ENCODE data around the gene SOX21. TPM values are rescaled to one million over a fixed set of nuclear protein-coding genes. Genes with fewer than 3 reads are reported as not detected.

The SOX21 gene
- polyA plus RNA-seq, 2 donors = 8.5 to 9.6 TPM

GRCh38 chr13:94704377-94705080, 7.8 kb downstream of the SOX21 start:
- Histone ChIP-seq H3K4me3 (ENCODE audit: low read depth in 1 of 2, low read length in 2 of 2) (no peak overlapping the region), H3K36me3 (ENCODE audit: control insufficient read depth in 2 of 2, insufficient read depth in 2 of 2, low read length in 1 of 2) (no peaks in the 10 kb centered on the region), H3K4me1 (ENCODE audit: control insufficient read depth in 2 of 2, insufficient read depth in 2 of 2, low read length in 1 of 2) (peaks cover 5 to 8% of the 10 kb centered on the region in 2 donors), H3K9me3 (ENCODE audit: control insufficient read depth in 2 of 2, insufficient read depth in 1 of 2, low read depth in 1 of 2, low read length in 1 of 2) (peaks cover 0 to 2% of the 10 kb centered on the region in 2 donors), H3K27ac (ENCODE audit: low read depth in 2 of 2, low read length in 1 of 2) (no peak overlapping the region), H3K27me3 (ENCODE audit: control insufficient read depth in 1 of 2, insufficient read depth in 2 of 2, low read length in 2 of 2) (peaks cover 0 to 17% of the 10 kb centered on the region in 2 donors)
- WGBS, 2 donors = 30 to 48% methylated on average over 24 of the region's 24 CpGs

GRCh38 chr13:94703721-94704314, 8.5 kb downstream of the SOX21 start:
- H3K4me3 ChIP-seq (ENCODE audit: low read depth in 1 of 2, low read length in 2 of 2) = no peak overlapping the region
- 32 to 45% methylated on average over 26 of the region's 26 CpGs for WGBS, 2 donors

GRCh38 chr13:94703271-94703670, 9.1 kb downstream of the SOX21 start:
- 18 to 22% methylated on average over 15 to 17 of the region's 17 CpGs for WGBS, 2 donors
- no peak overlapping the region for H3K4me3 ChIP-seq (ENCODE audit: low read depth in 1 of 2, low read length in 2 of 2)

More at GRCh38 chr13:94703721-94704314, 8.5 kb downstream of the SOX21 start:
- Histone ChIP-seq H3K36me3 (ENCODE audit: control insufficient read depth in 2 of 2, insufficient read depth in 2 of 2, low read length in 1 of 2) (no peaks in the 10 kb centered on the region), H3K4me1 (ENCODE audit: control insufficient read depth in 2 of 2, insufficient read depth in 2 of 2, low read length in 1 of 2) (peaks cover 5 to 8% of the 10 kb centered on the region in 2 donors), H3K27me3 (ENCODE audit: control insufficient read depth in 1 of 2, insufficient read depth in 2 of 2, low read length in 2 of 2) (peaks cover 0 to 17% of the 10 kb centered on the region in 2 donors), H3K27ac (ENCODE audit: low read depth in 2 of 2, low read length in 1 of 2) (no peak overlapping the region), H3K9me3 (ENCODE audit: control insufficient read depth in 2 of 2, insufficient read depth in 1 of 2, low read depth in 1 of 2, low read length in 1 of 2) (peaks cover 0 to 2% of the 10 kb centered on the region in 2 donors)

GRCh38 chr13:94702181-94703041, 9.9 kb downstream of the SOX21 start:
- Histone ChIP-seq H3K27ac (ENCODE audit: low read depth in 2 of 2, low read length in 1 of 2) (no peak overlapping the region), H3K4me3 (ENCODE audit: low read depth in 1 of 2, low read length in 2 of 2) (no peak overlapping the region), H3K4me1 (ENCODE audit: control insufficient read depth in 2 of 2, insufficient read depth in 2 of 2, low read length in 1 of 2) (peaks cover 5 to 8% of the 10 kb centered on the region in 2 donors), H3K36me3 (ENCODE audit: control insufficient read depth in 2 of 2, insufficient read depth in 2 of 2, low read length in 1 of 2) (no peaks in the 10 kb centered on the region), H3K9me3 (ENCODE audit: control insufficient read depth in 2 of 2, insufficient read depth in 1 of 2, low read depth in 1 of 2, low read length in 1 of 2) (peaks cover 0 to 2% of the 10 kb centered on the region in 2 donors), H3K27me3 (ENCODE audit: control insufficient read depth in 1 of 2, insufficient read depth in 2 of 2, low read length in 2 of 2) (peaks cover 0 to 12% of the 10 kb centered on the region in 2 donors)
- WGBS, 2 donors = 19 to 35% methylated on average over 60 of the region's 60 CpGs

More at GRCh38 chr13:94703271-94703670, 9.1 kb downstream of the SOX21 start:
- H3K27me3 ChIP-seq (ENCODE audit: control insufficient read depth in 1 of 2, insufficient read depth in 2 of 2, low read length in 2 of 2) = peaks cover 0 to 16% of the 10 kb centered on the region in 2 donors
- no peak overlapping the region for H3K27ac ChIP-seq (ENCODE audit: low read depth in 2 of 2, low read length in 1 of 2)
- H3K36me3 ChIP-seq (ENCODE audit: control insufficient read depth in 2 of 2, insufficient read depth in 2 of 2, low read length in 1 of 2) = no peaks in the 10 kb centered on the region
- H3K4me1 ChIP-seq (ENCODE audit: control insufficient read depth in 2 of 2, insufficient read depth in 2 of 2, low read length in 1 of 2) = peaks cover 5 to 8% of the 10 kb centered on the region in 2 donors
- H3K9me3 ChIP-seq (ENCODE audit: control insufficient read depth in 2 of 2, insufficient read depth in 1 of 2, low read depth in 1 of 2, low read length in 1 of 2) = peaks cover 0 to 2% of the 10 kb centered on the region in 2 donors

DNA sequence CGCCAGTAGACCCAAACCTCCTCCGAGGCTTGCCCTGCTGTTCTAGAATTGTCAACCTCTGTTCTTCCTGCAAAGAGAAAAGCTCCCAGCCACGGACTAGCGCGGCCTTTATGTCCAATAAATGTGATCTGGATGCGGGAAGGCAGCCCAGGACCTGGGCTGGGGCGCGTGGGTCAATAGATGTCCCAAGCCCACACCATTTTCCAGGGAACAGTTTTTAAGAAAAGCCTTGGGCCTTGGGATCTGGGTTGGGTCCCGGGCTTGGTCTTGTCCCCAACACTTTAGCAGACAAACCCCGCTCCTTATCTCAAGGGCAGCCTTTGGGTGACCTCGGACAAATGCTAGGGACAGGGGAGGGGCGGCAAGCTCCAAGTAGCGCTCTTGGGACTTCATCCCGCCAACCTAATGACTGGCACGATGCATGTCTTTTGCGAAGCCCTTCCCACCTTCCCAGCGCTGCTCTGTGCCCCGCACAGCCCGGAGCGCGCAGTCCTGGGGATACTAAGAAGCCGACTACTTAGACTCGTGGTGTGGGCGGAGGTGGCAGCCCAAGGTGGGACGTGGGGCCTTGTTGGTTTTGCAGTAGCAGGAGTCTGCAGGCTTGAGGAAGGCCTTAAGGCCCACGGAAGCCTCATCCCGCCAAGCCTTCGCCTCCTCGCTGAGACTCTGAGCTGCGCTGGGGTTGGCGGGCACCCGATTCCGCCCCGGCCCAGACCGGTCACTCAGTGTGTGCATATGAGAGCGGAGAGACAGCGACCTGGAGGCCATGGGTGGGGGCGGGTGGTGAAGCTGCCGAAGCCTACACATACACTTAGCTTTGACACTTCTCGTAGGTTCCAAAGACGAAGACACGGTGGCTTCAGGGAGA, 10.8 kb downstream of the SOX21 start:
- peaks cover 0 to 12% of the 10 kb centered on the region in 2 donors for H3K27me3 ChIP-seq (ENCODE audit: control insufficient read depth in 1 of 2, insufficient read depth in 2 of 2, low read length in 2 of 2)
- no peak overlapping the region for H3K27ac ChIP-seq (ENCODE audit: low read depth in 2 of 2, low read length in 1 of 2)
- no peak overlapping the region for H3K4me3 ChIP-seq (ENCODE audit: low read depth in 1 of 2, low read length in 2 of 2)
- H3K36me3 ChIP-seq (ENCODE audit: control insufficient read depth in 2 of 2, insufficient read depth in 2 of 2, low read length in 1 of 2) = no peaks in the 10 kb centered on the region
- WGBS, 2 donors = 48 to 62% methylated on average over 42 of the region's 42 CpGs
- peaks cover 0 to 2% of the 10 kb centered on the region in 2 donors for H3K9me3 ChIP-seq (ENCODE audit: control insufficient read depth in 2 of 2, insufficient read depth in 1 of 2, low read depth in 1 of 2, low read length in 1 of 2)
- H3K4me1 ChIP-seq (ENCODE audit: control insufficient read depth in 2 of 2, insufficient read depth in 2 of 2, low read length in 1 of 2) = peaks cover 5 to 8% of the 10 kb centered on the region in 2 donors

DNA sequence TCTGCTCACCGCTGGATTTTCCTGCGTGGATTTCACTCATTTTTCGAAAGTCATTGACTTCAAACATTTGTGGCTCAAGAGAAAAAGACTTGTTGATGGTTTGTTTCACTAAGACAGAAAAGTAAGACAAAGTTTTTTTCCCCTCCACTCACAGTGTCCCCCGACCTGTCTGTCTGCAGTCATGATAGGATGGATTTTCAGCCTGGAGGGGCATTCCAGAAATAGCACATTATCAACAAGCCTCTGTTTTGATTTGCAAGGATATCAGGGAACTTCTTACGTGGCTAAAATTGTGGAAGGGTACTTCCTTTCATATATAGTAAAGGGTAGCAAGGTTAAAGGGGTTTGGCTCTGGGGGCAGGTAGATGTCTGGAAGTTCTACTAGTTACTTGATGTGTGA, 11.8 kb downstream of the SOX21 start:
- H3K4me1 ChIP-seq (ENCODE audit: control insufficient read depth in 2 of 2, insufficient read depth in 2 of 2, low read length in 1 of 2) = peaks cover 5 to 8% of the 10 kb centered on the region in 2 donors
- WGBS, 2 donors = 78 to 86% methylated on average over 5 of the region's 5 CpGs
- peaks cover 0 to 10% of the 10 kb centered on the region in 2 donors for H3K27me3 ChIP-seq (ENCODE audit: control insufficient read depth in 1 of 2, insufficient read depth in 2 of 2, low read length in 2 of 2)
- H3K9me3 ChIP-seq (ENCODE audit: control insufficient read depth in 2 of 2, insufficient read depth in 1 of 2, low read depth in 1 of 2, low read length in 1 of 2) = peaks cover 0 to 2% of the 10 kb centered on the region in 2 donors
- H3K4me3 ChIP-seq (ENCODE audit: low read depth in 1 of 2, low read length in 2 of 2) = no peak overlapping the region
- no peaks in the 10 kb centered on the region for H3K36me3 ChIP-seq (ENCODE audit: control insufficient read depth in 2 of 2, insufficient read depth in 2 of 2, low read length in 1 of 2)
- H3K27ac ChIP-seq (ENCODE audit: low read depth in 2 of 2, low read length in 1 of 2) = no peak overlapping the region

GRCh38 chr13:94700051-94700535, 12.3 kb downstream of the SOX21 start:
- no peak overlapping the region for H3K4me3 ChIP-seq (ENCODE audit: low read depth in 1 of 2, low read length in 2 of 2)
- peaks cover 0 to 9% of the 10 kb centered on the region in 2 donors for H3K27me3 ChIP-seq (ENCODE audit: control insufficient read depth in 1 of 2, insufficient read depth in 2 of 2, low read length in 2 of 2)
- peaks cover 5 to 8% of the 10 kb centered on the region in 2 donors for H3K4me1 ChIP-seq (ENCODE audit: control insufficient read depth in 2 of 2, insufficient read depth in 2 of 2, low read length in 1 of 2)
- 76 to 83% methylated on average over 3 of the region's 3 CpGs for WGBS, 2 donors
- H3K36me3 ChIP-seq (ENCODE audit: control insufficient read depth in 2 of 2, insufficient read depth in 2 of 2, low read length in 1 of 2) = no peaks in the 10 kb centered on the region
- no peak overlapping the region for H3K27ac ChIP-seq (ENCODE audit: low read depth in 2 of 2, low read length in 1 of 2)
- peaks cover 0 to 2% of the 10 kb centered on the region in 2 donors for H3K9me3 ChIP-seq (ENCODE audit: control insufficient read depth in 2 of 2, insufficient read depth in 1 of 2, low read depth in 1 of 2, low read length in 1 of 2)

DNA sequence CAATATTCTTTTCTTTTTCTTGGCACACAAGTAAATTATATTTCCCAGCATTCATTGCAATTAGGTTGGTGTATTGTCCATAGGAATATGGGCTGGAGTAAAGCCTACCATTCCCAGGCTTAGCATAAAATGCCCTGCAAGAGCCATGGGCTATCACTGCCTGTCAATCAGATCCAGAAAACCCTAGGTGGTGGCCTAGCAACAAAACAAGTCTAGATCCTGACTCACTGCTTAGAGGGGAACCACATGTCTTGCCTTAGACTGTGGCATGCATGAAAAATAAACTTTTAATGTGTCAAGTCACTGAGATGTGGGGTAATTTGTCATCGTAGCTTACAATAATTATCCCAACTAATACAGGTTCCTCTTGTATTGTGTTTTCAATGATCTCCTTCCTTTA, 16.2 kb downstream of the SOX21 start:
- H3K27ac ChIP-seq (ENCODE audit: low read depth in 2 of 2, low read length in 1 of 2) = no peak overlapping the region
- H3K27me3 ChIP-seq (ENCODE audit: control insufficient read depth in 1 of 2, insufficient read depth in 2 of 2, low read length in 2 of 2) = no peaks in the 10 kb centered on the region
- no peaks in the 10 kb centered on the region for H3K36me3 ChIP-seq (ENCODE audit: control insufficient read depth in 2 of 2, insufficient read depth in 2 of 2, low read length in 1 of 2)
- H3K4me3 ChIP-seq (ENCODE audit: low read depth in 1 of 2, low read length in 2 of 2) = no peak overlapping the region
- H3K4me1 ChIP-seq (ENCODE audit: control insufficient read depth in 2 of 2, insufficient read depth in 2 of 2, low read length in 1 of 2) = no peaks in the 10 kb centered on the region
- no peaks in the 10 kb centered on the region for H3K9me3 ChIP-seq (ENCODE audit: control insufficient read depth in 2 of 2, insufficient read depth in 1 of 2, low read depth in 1 of 2, low read length in 1 of 2)
- 71 to 74% methylated on average over 1 of the region's 1 CpG for WGBS, 2 donors

Data from esophagus (tissue), 2 donors.